HG03045 (cell line): ENCODE results near the gene CTNNA2.

Source experiments
- ATAC-seq: cut with Tn5 transposase; IDR thresholded peaks from one replicate; pipeline ENCODE4 v1.9.1; 2021; ENCODE audit warnings: mild to moderate bottlenecking, moderate library complexity; ENCODE audit not compliant: unreplicated experiment

CTNNA2 gene

GRCh38 chr2:79512442-79513401 is at the start of gene CTNNA2:
Gene CTNNA2, plus strand, starts transcription at chr2:79513051.
- ATAC-seq = no peak

- ATAC-seq = no peak
Observed at GRCh38 chr2:79487399-79487798, 25.5 kb upstream of the CTNNA2 start.

GRCh38 chr2:79511320-79511951 is 1.4 kb upstream of the CTNNA2 start:
- ATAC-seq = no peak

- ATAC-seq = no peak
Observed at GRCh38 chr2:79513711-79514110, 860 bp downstream of the CTNNA2 start.

GRCh38 chr2:79529636-79530035 is 16.8 kb downstream of the CTNNA2 start:
- ATAC-seq = no peak

GRCh38 chr2:79530443-79530842 is 17.6 kb downstream of the CTNNA2 start:
- no peak for ATAC-seq

GRCh38 chr2:79547568-79547967 is 34.7 kb downstream of the CTNNA2 start:
- no peak for ATAC-seq

- no peak for ATAC-seq
Observed at GRCh38 chr2:79552653-79553052, 39.8 kb downstream of the CTNNA2 start.

- no peak for ATAC-seq
Observed at GRCh38 chr2:79554899-79555298, 42.0 kb downstream of the CTNNA2 start.

- ATAC-seq = no peak
Observed at GRCh38 chr2:79564065-79564464, 51.2 kb downstream of the CTNNA2 start.

- no peak for ATAC-seq
Observed at GRCh38 chr2:79569048-79569447, 56.2 kb downstream of the CTNNA2 start.

GRCh38 chr2:79573895-79574674 is 61.2 kb downstream of the CTNNA2 start:
- no peak for ATAC-seq

- no peak for ATAC-seq
Observed at GRCh38 chr2:79576451-79576850, 63.6 kb downstream of the CTNNA2 start.

- no peak for ATAC-seq
Observed at GRCh38 chr2:79578952-79579351, 66.1 kb downstream of the CTNNA2 start.

- no peak for ATAC-seq
Observed at GRCh38 chr2:79580175-79580574, 67.3 kb downstream of the CTNNA2 start.

- no peak for ATAC-seq
Observed at GRCh38 chr2:79585701-79586433, 73.0 kb downstream of the CTNNA2 start.

- no peak for ATAC-seq
Observed at GRCh38 chr2:79591281-79591680, 78.4 kb downstream of the CTNNA2 start.

GRCh38 chr2:79593237-79593867 is 80.5 kb downstream of the CTNNA2 start:
- no peak for ATAC-seq

GRCh38 chr2:79596403-79596802 is 83.6 kb downstream of the CTNNA2 start:
- no peak for ATAC-seq

- ATAC-seq = no peak
Observed at GRCh38 chr2:79604748-79605147, 91.9 kb downstream of the CTNNA2 start.
